IPS-20b (cell line): Measurements from ENCODE around the gene BRAT1.

Experiments used
- H3K27ac ChIP-seq: one replicate; pipeline ENCODE4 v1.5.1; 2013; ENCODE audit warnings: low read length
- H3K27me3 ChIP-seq: 2 replicates; pipeline ENCODE4 v1.6.1; 2013; ENCODE audit warnings: mild to moderate bottlenecking, low read length, inconsistent platforms; ENCODE audit not compliant: insufficient read depth
- H3K36me3 ChIP-seq: 2 replicates; pipeline ENCODE4 v1.6.1; 2013; ENCODE audit warnings: low read depth, mild to moderate bottlenecking, inconsistent platforms, low read length, moderate library complexity; ENCODE audit not compliant: insufficient read depth
- H3K4me1 ChIP-seq: 2 replicates; pipeline ENCODE4 v1.6.1; 2013; ENCODE audit warnings: mild to moderate bottlenecking, control low read depth, inconsistent platforms, low read length, moderate library complexity; ENCODE audit not compliant: insufficient read depth
- H3K4me3 ChIP-seq: 2 replicates; pipeline ENCODE4 v1.5.1; 2013; ENCODE audit warnings: mild to moderate bottlenecking, low read length, inconsistent platforms
- H3K9ac ChIP-seq: 2 replicates; pipeline ENCODE4 v1.6.1; 2013; ENCODE audit warnings: low read depth, mild to moderate bottlenecking, inconsistent platforms, low read length, moderate library complexity
- H3K9me3 ChIP-seq: 2 replicates; pipeline ENCODE4 v1.6.1; 2013; ENCODE audit warnings: mild to moderate bottlenecking, low read depth, low read length, inconsistent platforms; ENCODE audit not compliant: insufficient read depth

The BRAT1 gene

GRCh38 chr7:2507917-2508306 lies 47.4 kb downstream of the BRAT1 start:
- H3K9me3 ChIP-seq = no peaks in the 10 kb centered on the region
- H3K4me1 ChIP-seq = no peaks in the 10 kb centered on the region
- no peak overlapping the region for H3K27ac ChIP-seq
- H3K27me3 ChIP-seq = no peaks in the 10 kb centered on the region
- no peak overlapping the region for H3K4me3 ChIP-seq
- H3K9ac ChIP-seq = no peak overlapping the region
- H3K36me3 ChIP-seq = no peaks in the 10 kb centered on the region

DNA sequence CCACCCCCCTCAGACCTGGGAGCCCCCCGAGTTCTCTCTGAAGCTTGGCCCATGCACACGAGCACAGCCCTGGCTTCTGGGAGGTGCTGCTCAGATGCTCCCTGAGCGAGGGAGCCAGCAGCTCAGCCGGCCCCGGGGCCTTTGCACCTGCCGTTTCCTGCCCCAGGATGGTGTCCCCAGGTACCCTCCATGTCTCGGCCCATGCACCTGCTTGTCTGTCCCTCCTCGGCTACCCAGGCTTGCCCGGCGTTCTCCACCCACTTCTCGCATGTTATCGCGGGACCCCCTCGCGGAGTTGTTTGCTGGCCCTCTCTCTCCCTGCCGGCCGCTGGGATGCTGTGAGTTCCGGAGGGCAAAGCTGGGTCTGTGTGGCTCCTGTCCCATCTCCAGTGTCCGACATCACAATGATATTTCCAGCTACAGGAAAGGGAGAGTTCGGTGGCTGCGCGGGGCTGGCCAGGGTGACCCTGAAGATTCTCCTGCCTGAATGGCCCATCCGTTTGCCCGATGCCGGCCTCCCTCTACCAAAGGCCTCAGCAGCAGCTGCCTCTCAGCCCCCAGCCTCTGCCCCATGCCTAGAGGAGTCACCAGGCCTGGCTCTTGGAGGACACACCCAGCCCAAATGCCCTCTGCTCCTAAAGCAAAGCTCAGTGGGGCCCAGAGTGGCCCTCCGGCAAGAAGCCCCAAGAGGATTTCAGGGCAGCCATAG lies 48.0 kb downstream of the BRAT1 start:
- Histone ChIP-seq H3K4me3 (no peak overlapping the region), H3K27ac (no peak overlapping the region), H3K4me1 (no peaks in the 10 kb centered on the region), H3K27me3 (no peaks in the 10 kb centered on the region), H3K9ac (no peak overlapping the region), H3K9me3 (no peaks in the 10 kb centered on the region), H3K36me3 (no peaks in the 10 kb centered on the region)

DNA sequence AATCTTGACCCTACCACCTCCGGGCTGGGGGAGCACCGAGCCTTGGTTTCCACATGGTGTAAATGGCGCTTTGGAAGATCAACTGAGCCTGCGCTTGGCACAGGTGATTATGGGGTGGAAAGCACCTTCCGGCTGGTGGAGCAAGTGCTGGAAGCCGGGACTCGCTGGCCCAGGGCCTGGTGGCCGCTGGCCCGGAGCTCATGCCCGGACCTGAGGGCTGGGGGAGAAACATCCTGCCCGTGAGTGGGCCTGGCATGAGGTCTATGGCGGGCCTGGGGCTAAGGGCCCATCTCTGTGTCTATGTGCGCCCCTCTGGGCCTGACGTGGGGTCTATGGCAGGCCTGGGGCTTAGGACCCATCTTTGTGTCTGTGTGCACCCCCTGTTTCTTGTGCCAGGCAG lies 49.9 kb downstream of the BRAT1 start:
- Histone ChIP-seq H3K27me3 (no peaks in the 10 kb centered on the region), H3K27ac (no peak overlapping the region), H3K4me1 (no peaks in the 10 kb centered on the region; the same call in 1 of the 2 replicates)

GRCh38 chr7:2504889-2505375 lies 50.4 kb downstream of the BRAT1 start:
- Histone ChIP-seq H3K4me1 (no peaks in the 10 kb centered on the region; the same call in 1 of the 2 replicates), H3K9ac (no peak overlapping the region), H3K27ac (no peak overlapping the region), H3K27me3 (no peaks in the 10 kb centered on the region), H3K36me3 (no peaks in the 10 kb centered on the region), H3K4me3 (no peak overlapping the region), H3K9me3 (no peaks in the 10 kb centered on the region)

More for the DNA sequence above, 49.9 kb downstream of the BRAT1 start:
- no peak overlapping the region for H3K4me3 ChIP-seq
- H3K9me3 ChIP-seq = no peaks in the 10 kb centered on the region
- no peaks in the 10 kb centered on the region for H3K36me3 ChIP-seq
- H3K9ac ChIP-seq = no peak overlapping the region

- Histone ChIP-seq H3K9ac (no peak overlapping the region), H3K27ac (no peak overlapping the region), H3K4me3 (no peak overlapping the region), H3K27me3 (no peaks in the 10 kb centered on the region), H3K9me3 (no peaks in the 10 kb centered on the region), H3K36me3 (no peaks in the 10 kb centered on the region), H3K4me1 (peaks cover 4% of the 10 kb centered on the region; the same call in 1 of the 2 replicates)
These were observed 51.0 kb downstream of the BRAT1 start for GRCh38 chr7:2504128-2504888.

DNA sequence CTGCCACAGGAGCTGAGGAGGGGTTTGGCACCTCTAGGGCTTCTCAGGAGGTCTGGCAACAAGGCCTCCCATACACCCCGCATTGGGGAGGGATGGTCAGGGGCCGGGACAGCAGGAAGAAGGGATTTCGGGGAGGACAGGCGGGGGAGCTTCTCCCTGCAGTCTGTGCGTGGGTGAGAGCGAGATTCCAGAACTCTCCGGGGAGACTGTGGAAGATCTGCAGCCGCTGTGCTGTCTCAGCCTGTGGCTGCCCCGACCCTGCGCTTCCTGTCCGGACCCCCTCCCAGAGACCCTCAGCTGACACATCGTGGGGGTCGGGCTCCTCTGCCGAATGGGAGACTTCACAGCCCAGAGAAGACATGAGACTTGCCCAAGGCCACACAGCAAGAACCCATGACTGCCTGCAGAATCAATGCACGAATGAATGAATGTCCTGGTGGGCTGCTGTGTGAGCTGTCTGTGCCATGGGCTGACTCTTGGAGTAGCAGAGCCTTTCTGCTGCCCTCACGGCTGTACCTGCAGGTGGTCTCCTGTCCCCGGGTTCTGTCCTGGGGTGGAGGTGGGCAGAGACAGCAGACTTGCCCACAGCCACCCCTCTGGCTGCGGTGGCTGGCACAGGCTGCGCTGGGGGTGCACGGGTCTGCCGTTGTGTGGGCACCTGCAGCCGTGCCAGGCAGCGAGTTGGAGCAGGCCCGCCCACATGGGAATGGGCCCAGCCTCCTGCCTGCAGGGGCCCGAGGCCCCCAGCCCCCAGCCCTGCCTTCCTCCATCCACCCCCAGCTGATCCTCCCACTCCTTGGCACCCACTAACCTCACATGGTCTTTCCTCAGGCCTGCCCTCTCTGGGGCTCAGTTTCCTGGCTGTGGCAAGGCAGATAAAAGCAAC lies 52.0 kb downstream of the BRAT1 start:
- H3K36me3 ChIP-seq = no peaks in the 10 kb centered on the region
- H3K27me3 ChIP-seq = no peaks in the 10 kb centered on the region
- peaks cover 9% of the 10 kb centered on the region; the same call in 1 of the 2 replicates for H3K4me1 ChIP-seq
- H3K9me3 ChIP-seq = no peaks in the 10 kb centered on the region
- H3K27ac ChIP-seq = no peak overlapping the region
- no peak overlapping the region for H3K4me3 ChIP-seq
- no peak overlapping the region for H3K9ac ChIP-seq

GRCh38 chr7:2502647-2502966 lies 52.7 kb downstream of the BRAT1 start:
- Histone ChIP-seq H3K36me3 (no peaks in the 10 kb centered on the region), H3K4me1 (peaks cover 13% of the 10 kb centered on the region; the same call in 1 of the 2 replicates), H3K9ac (no peak overlapping the region), H3K27ac (no peak overlapping the region), H3K9me3 (no peaks in the 10 kb centered on the region), H3K27me3 (no peaks in the 10 kb centered on the region), H3K4me3 (no peak overlapping the region)

DNA sequence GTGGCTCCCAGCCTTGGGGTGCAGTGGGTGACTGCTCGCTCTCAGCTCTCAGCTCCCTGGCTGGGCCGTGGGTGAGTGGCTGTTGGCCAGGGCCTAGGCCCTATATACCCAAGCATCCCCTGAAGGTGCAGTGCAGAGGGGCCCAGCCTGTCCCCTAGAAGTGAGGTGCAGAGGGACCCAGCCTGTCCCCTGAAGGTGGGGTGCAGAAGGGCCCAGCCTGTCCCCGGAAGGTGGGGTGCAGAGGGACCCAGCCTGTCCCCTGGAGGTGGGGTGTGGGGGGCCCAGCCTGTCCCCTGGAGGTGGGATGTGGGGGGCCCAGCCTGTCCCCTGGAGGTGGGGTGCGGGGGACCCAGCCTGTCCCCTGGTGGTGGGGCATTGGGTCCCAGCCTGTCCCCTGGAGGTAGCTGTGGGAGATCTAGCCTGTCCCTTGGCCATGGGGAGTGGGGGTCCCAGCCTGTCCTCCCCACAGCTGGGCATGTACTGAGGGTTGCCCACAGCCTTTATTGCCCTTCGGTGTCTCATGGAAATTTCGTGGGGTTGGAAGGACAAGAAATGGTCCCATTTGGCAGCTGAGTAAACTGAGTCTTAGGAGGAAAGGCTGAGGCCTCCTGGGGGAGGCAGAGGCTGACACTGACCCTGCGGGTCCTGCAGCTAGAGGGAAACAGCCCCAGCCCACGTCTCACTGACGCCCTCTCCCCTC lies 53.2 kb downstream of the BRAT1 start:
- peaks cover 13% of the 10 kb centered on the region; the same call in 1 of the 2 replicates for H3K4me1 ChIP-seq
- no peaks in the 10 kb centered on the region for H3K27me3 ChIP-seq
- no peak overlapping the region for H3K4me3 ChIP-seq
- no peak overlapping the region for H3K9ac ChIP-seq
- no peaks in the 10 kb centered on the region for H3K9me3 ChIP-seq
- no peak overlapping the region for H3K27ac ChIP-seq
- H3K36me3 ChIP-seq = no peaks in the 10 kb centered on the region

GRCh38 chr7:2500701-2501100 lies 54.6 kb downstream of the BRAT1 start:
- H3K4me3 ChIP-seq = no peak overlapping the region
- H3K36me3 ChIP-seq = no peaks in the 10 kb centered on the region
- H3K4me1 ChIP-seq = peaks cover 13% of the 10 kb centered on the region; the same call in 1 of the 2 replicates
- no peak overlapping the region for H3K9ac ChIP-seq
- no peaks in the 10 kb centered on the region for H3K9me3 ChIP-seq
- no peak overlapping the region for H3K27ac ChIP-seq
- H3K27me3 ChIP-seq = no peaks in the 10 kb centered on the region

- H3K36me3 ChIP-seq = no peaks in the 10 kb centered on the region
- H3K27me3 ChIP-seq = no peaks in the 10 kb centered on the region
These were observed 55.4 kb downstream of the BRAT1 start for GRCh38 chr7:2499719-2500430.

More at GRCh38 chr7:2499719-2500430, 55.4 kb downstream of the BRAT1 start:
- Histone ChIP-seq H3K9ac (peak overlapping the region; percentile 60; the same call in 1 of the 2 replicates), H3K27ac (no peak overlapping the region), H3K9me3 (no peaks in the 10 kb centered on the region), H3K4me1 (peaks cover 13% of the 10 kb centered on the region; the same call in 1 of the 2 replicates), H3K4me3 (no peak overlapping the region)
